GF-D8 (cell line): ENCODE data around the gene ZBTB7B.

Source experiments
- DNase-seq: peaks from one replicate; lab custom pipeline; 2025; lab: John Stamatoyannopoulos, UW

The ZBTB7B gene

DNA sequence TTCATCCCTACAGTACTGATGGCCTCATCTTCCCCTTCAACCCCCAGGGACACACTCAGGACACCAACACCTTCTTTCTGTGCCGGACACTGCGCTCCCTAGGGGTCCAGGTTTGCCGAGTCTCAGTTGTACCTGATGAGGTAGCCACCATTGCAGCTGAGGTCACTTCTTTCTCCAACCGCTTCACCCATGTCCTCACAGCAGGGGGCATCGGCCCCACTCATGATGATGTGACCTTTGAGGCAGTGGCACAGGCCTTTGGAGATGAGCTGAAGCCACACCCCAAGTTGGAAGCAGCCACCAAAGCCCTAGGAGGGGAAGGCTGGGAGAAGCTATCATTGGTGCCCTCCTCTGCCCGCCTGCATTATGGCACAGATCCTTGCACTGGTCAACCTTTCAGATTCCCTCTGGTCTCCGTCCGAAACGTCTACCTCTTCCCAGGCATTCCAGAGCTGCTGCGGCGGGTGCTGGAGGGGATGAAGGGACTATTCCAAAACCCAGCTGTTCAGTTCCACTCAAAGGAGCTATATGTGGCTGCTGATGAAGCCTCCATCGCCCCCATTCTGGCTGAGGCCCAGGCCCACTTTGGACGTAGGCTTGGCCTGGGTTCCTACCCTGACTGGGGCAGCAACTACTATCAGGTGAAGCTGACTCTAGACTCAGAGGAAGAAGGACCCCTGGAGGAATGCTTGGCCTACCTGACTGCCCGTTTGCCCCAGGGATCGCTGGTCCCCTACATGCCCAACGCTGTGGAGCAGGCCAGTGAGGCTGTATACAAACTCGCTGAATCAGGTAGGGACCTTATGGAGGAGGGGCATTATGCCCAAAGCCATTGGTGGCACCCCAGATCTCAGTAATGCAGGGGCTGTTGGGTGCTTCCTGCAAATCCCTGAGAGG, 14.3 kb upstream of the ZBTB7B start:
- DNase-seq = no peak

DNA sequence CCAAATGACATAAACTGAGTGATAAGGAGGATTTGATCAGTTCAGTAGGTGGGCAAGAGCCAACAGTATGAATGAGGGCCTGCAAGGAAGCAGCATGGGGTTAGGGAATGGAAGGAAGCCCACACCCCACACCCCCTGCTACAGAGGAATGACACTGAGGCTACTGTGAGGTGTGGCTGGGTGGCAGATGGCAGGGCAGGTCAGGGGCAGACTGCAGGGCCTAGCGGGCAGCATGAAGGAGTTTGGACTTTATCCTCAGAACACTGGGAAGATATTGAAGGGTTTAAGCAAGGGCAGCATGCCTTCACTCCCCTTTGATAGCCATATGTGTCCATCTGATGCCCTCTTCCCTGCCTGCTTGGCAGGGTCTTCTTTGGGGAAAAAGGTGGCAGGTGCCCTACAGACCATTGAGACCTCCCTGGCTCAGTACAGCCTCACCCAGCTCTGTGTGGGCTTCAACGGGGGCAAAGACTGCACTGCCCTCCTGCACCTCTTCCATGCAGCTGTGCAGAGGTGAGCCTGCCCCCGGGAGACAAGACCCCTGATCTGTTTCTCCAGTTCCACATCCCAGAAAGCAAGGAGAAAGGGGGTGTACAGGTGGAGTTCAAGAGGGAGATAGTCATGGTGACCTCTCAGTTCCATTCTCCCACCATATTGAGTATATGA, 13.3 kb upstream of the ZBTB7B start:
- DNase-seq = no peak

DNA sequence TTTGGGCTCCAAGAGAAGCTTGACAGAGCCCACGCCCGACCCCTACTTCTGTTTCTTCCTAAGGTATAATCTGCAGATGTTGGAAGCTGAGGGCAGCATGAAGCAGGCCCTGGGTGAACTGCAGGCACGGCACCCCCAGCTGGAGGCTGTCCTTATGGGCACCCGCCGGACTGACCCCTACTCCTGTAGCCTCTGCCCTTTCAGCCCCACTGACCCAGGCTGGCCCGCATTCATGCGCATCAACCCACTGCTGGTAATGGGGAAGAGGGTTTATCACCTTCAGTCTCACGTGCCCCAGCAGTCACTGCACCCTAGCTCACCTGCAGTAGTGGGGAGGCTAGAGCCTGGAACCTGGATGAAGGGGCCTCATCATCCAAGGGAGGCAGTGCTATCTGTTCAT, 12.3 kb upstream of the ZBTB7B start:
- DNase-seq = no peak

- no peak for DNase-seq
These were observed 9.7 kb upstream of the ZBTB7B start for GRCh38 chr1:154992721-154993571.

- no peak for DNase-seq
These were observed 8.9 kb upstream of the ZBTB7B start, which contains the start of gene LENEP for GRCh38 chr1:154993572-154994268. Gene LENEP, plus strand, starts transcription at chr1:154993586. Its CDS starts 22 bp downstream, at chr1:154993608.

DNA sequence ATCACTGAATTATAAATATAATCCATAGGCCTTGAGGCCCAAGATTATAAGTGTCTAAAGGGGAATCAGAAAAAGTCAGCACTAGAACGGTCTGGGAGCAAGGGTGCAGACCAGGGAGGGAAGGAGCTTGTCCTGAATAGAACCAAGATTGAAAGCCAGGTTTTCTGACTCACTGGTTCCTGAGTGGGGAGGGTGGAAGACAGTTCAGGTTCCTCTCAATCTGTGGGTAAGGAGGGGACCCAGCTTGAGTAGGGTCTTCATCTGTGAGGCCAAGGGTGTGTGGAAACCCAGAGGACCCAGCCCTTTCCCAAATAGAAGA, 8.4 kb upstream of the ZBTB7B start:
- no peak for DNase-seq

DNA sequence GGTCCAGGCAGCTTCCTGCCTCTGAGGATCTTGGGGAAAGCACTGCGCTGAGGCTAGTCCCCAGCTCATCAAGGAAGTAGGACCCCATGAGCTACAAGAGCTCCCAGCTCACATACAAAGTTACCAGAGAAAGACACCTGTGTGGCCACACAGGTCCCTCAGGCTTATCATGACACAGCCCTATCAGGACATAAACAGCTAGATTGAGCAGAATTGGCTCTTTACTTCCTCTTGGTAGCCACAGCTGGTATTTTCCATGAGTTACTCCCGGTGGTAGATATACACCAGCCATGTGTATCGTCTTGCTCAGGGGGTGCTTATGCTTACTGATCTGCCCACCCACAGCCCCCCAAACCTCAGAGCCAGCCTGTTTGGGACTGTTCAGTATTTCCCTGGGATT, 8.0 kb upstream of the ZBTB7B start:
- peak; percentile 31 for DNase-seq

DNA sequence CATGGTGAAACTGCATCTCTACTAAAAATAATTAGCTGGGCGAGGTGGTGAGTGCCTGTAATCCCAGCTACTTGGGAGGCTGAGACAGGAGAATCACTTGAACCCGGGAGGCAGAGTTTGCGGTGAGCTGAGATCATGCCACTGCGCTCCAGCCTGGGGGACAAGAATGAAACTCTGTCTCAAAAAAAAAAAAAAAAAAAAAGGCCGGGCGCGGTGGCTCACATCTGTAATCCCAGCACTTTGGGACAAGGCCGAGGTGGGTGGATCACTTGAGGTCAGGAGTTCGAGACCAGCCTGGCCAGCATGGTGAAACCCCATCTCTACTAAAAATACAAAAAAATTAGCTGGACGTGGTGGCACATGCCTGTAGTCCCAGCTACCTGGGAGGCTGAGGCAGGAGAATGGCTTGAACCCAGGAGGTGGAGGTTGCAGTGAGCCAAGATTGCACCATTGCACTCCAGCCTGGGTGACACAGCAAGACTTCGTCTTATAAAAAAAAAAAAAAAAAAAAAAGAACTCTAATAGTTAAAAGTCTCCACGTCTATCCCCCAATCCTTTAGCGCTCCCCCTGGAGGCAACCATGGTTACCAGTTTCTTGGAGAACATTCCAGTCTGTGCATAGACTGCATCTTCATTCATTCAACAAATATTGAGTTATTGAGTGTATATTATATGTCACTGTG, 7.2 kb upstream of the ZBTB7B start:
- DNase-seq = peak; percentile 50

DNA sequence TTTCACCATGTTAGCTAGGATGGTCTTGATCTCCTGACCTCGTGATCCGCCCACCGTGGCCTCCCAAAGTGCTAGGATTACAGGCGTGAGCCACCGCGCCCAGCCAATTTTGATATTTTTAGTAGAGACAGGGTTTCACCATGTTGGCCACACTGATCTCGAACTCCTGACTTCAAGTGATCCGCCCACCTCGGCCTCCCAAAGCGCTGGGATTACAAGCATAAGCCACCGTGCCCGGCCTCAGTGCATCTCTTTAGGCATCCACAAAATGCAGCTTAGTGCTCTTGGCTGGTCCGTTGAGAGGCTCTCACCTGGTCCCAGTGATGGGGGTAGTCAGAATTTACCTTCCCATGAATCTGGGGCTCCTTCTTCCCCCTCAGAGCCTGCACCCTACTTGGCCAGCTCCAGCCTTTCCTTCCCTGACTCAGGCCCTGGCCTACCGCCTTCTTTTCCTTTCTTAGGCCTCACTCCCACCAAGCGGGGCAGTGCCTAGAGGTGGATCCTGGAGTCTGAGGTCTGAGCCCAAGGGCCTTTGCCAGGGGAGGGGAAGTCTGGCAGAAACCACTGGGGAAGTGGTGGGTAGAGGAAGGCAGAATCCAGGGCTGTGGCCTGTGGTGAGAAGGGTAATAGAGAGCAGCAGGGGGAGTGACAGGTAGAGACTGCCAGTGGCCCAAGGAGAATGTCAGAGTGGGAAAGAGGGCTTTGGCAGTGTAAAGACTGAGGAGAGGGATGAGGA, 5.5 kb upstream of the ZBTB7B start:
- DNase-seq = peak; percentile 62

DNA sequence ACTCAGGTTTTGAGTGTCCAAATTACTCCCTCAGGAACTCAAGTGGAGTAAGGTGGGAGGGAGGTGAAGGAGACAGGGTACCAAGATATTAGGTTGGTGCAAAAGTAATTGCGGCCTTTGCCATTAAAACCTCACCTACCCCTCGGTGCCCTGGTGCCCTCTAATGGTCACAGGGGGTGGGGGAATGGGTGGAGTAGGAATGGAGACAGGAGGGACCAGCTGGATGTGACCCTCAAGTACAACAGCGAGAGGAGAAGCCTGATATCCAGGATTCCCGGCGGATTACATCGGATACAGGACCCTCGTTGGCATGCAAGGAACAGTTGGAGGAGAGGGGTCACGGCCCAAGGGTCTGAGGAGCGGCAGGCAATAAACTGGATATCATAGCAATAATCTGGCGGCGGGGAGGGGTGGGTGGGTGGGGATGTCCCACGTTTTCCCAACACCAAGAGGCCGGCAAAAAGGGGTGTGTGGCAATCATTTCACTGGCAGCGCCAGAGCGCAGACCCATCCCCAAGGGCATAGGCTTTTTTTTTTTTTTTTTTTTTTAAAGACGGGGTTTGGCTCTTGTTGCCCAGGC, 4.3 kb upstream of the ZBTB7B start:
- DNase-seq = no peak

GRCh38 chr1:154998818-154999570, 3.6 kb upstream of the ZBTB7B start:
- peak; percentile 81 for DNase-seq

GRCh38 chr1:154999571-155000410, 2.8 kb upstream of the ZBTB7B start:
- DNase-seq = peak; percentile 33

DNA sequence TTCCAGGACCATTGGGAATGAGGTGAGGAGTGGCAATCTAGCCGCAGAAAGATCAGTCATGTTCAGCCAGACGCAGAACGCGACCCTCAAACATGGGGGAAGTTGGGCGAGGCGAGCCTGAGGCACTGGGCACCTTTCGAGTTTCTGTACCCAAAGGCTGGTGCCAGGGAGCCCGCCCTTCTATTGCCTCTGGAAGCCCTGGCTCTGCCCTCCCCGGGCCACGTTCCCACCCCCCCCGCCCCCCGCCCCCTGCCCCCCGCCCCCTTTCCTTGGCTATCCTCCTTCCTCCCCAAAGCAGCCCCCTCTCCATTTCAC, 2.2 kb upstream of the ZBTB7B start:
- no peak for DNase-seq

DNA sequence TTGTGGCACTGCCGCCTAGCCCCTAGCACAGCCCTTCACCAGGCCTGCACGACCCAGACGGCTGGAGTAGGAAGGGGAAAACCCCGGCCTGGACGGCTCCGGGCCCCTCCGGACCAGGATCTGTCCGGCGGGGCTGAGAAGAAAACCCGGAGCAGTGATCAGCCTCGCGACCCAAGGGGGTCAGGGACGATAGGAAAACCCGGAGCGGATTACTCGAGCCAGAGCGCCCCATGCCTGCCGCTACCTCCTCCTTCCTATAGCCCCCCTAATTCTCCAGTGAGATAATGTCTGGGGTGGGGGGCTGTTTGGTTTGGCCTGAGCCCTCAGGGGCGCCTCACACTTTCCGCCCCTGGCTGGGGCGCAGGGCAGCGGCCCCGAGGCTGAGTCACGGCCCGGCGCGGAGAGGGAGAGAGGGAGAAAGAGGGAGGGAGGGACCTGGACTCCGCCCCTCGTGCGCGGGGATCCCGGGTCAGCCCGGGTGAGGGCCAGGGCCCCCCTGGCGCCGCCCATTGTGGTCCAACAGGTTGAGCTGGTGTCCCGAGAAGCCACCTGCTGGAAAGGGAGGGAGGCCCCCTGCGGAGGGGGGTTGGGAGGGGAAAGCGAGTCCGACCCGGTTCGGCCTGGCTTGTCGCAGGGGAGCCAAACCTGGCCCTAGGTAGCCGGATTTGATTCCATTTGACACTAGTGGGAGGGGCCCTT, 1.7 kb upstream of the ZBTB7B start:
- DNase-seq = peak; percentile 85

DNA sequence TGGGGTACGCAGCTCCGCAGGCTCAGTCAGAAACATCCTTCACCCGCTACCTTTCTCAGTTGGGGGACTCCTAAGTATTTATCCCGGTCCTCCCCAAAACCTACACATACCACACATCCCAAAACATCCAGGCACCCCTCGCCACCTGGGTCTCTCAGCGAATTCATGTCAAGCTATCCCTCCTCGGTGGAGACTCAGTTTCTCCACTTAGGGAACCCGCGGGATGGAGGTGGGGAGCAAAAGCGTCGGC, 1.3 kb upstream of the ZBTB7B start:
- DNase-seq = no peak

- DNase-seq = peak; percentile 94
These were observed 733 bp upstream of the ZBTB7B start for GRCh38 chr1:155001675-155002463.

DNA sequence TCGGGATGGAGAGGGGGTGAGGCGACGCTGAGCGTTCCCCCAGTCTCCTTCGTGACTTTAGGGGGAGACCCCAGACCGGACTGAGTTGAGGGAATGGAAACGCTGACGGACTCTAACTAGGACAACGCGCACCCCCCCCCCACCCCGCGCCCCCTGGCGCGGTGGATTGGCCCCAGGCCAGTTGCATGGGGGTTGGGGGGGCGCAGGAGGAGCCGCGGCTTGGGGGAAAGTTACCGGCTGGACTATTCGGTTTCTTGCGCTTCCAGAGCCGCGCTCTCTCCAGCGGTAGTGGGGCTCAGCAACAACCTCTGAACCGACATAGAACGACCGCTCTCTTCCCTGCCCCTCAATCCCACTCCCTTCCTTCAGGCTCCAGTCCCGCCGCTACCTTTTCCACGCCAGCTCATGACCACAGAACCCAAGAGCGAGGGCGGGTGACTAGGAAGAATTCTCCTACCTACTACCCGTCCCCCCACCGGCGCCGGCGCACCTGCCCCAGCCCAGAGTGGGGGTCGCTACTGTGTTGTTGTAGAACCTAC, 694 bp downstream of the ZBTB7B start:
- no peak for DNase-seq
